SH-SY5Y (cell line): ENCODE results near the gene NCAM1.

ENCODE experiments used
- GATA2 ChIP-seq: IDR thresholded peaks from 2 replicates; pipeline ENCODE4 v1.6.1; 2011; ENCODE audit warnings: mild to moderate bottlenecking, low read depth, low read length
- GATA3 ChIP-seq: IDR thresholded peaks from 2 replicates; pipeline ENCODE4 v1.6.1; 2011; ENCODE audit warnings: low read depth, mild to moderate bottlenecking, low read length, moderate library complexity

- TF ChIP-seq GATA3 (no peak), GATA2 (no peak)
These were observed 304.1 kb downstream of the NCAM1 start for GRCh38 chr11:113265362-113265761.
